H1 (cell line): Measurements from ENCODE around the gene RPTOR. TPM values are rescaled to one million over a fixed set of nuclear protein-coding genes. Genes with fewer than 3 reads are reported as not detected.

Experiments
- CHD7 ChIP-seq: fragments of 300-600 bp; sonication (generic); IDR thresholded peaks from 2 replicates; pipeline ENCODE4 v1.7.1; 2012; ENCODE audit warnings: low read length, moderate library complexity, mild to moderate bottlenecking, inconsistent platforms; ENCODE audit not compliant: insufficient replicate concordance
- EGR1 ChIP-seq: IDR thresholded peaks from 2 replicates; pipeline ENCODE4 v1.6.1; 2011; ENCODE audit warnings: low read depth, low read length, borderline replicate concordance
- JUND ChIP-seq: IDR thresholded peaks from 2 replicates; pipeline ENCODE4 v1.6.1; 2011; ENCODE audit warnings: mild to moderate bottlenecking, improper control_type of control experiment, low read length
- KDM1A ChIP-seq: fragments of 200-600, 300-600 bp; sonication (generic); IDR thresholded peaks from 2 replicates; pipeline ENCODE4 v1.7.1; 2016; ENCODE audit warnings: mild to moderate bottlenecking, low read length, borderline replicate concordance
- KDM4A ChIP-seq: IDR thresholded peaks from one replicate; pipeline ENCODE4 v1.7.1; 2012; ENCODE audit warnings: low read depth, mild to moderate bottlenecking, moderate library complexity, low read length, inconsistent platforms; ENCODE audit not compliant: severe bottlenecking
- MAFK ChIP-seq: IDR thresholded peaks from 2 replicates; pipeline ENCODE4 v1.6.1; 2012; ENCODE audit warnings: low read depth, mild to moderate bottlenecking, improper control_type of control experiment, low read length
- NRF1 ChIP-seq: IDR thresholded peaks from 2 replicates; pipeline ENCODE4 v1.6.1; 2011; ENCODE audit warnings: mild to moderate bottlenecking, low read depth, low read length, improper control_type of control experiment
- PHF8 ChIP-seq: fragments of 200-600 bp; sonication (generic); conservative IDR thresholded peaks from 2 replicates; pipeline ENCODE4 v1.7.1; 2012; ENCODE audit warnings: low read depth, mild to moderate bottlenecking, inconsistent platforms, low read length, moderate library complexity
- SIX5 ChIP-seq: IDR thresholded peaks from 2 replicates; pipeline ENCODE4 v1.6.1; 2011; ENCODE audit warnings: mild to moderate bottlenecking, low read depth, low read length
- TEAD4 ChIP-seq: IDR thresholded peaks from 2 replicates; pipeline ENCODE4 v1.6.1; 2012; ENCODE audit warnings: low read depth, low read length, inconsistent platforms, mixed read lengths
- polyA plus RNA-seq, 7 experiments: library from polyadenylated mRNA; depleted of rRNA in 3 of 7; stranded (reverse) in 5 of 7; unstranded in 2 of 7; fragments of >200 nt in 5 of 7; fragments of 200-250 nt in 2 of 7; gene quantifications; 1 replicate in 5 of 7; 2 replicates in 1 of 7; 4 replicates in 1 of 7; pipeline versions ENCODE4 v1.2.1 to v1.2.3, GENCODE V29; 2011 to 2013; ENCODE audit warnings: missing spikeins in 2 of 7, mixed read lengths in 2 of 7
- total RNA-seq: library from RNA; stranded (reverse); fragmentation: NEBNext Ultra II Directional; extraction: Animal tissue kit (Norgen Biotek cat#: 25700); gene quantifications from 2 replicates; pipeline ENCODE4 v1.2.1, GENCODE V29; 2021

Gene RPTOR
- total and polyA plus RNA-seq, 2 of the 8 experiments (the other 6 are each of a cell fraction or from before 2014, with no cell fraction given), result 6.9 to 28.7 TPM

- TF ChIP-seq CHD7 (no peak), MAFK (no peak), SIX5 (no peak), KDM4A (no peak), EGR1 (no peak), KDM1A (no peak), NRF1 (no peak), TEAD4 (no peak), JUND (no peak), PHF8 (no peak)
Observed at GRCh38 chr17:80921741-80922579, 377.3 kb downstream of the RPTOR start (continued).
